UCSD-AML1 (cell line): ENCODE measurements around the gene MOGAT2.

Source experiments
- DNase-seq: peaks from one replicate; lab custom pipeline; 2025; ENCODE audit not compliant: unreplicated experiment; lab: John Stamatoyannopoulos, UW

MOGAT2 gene

DNA sequence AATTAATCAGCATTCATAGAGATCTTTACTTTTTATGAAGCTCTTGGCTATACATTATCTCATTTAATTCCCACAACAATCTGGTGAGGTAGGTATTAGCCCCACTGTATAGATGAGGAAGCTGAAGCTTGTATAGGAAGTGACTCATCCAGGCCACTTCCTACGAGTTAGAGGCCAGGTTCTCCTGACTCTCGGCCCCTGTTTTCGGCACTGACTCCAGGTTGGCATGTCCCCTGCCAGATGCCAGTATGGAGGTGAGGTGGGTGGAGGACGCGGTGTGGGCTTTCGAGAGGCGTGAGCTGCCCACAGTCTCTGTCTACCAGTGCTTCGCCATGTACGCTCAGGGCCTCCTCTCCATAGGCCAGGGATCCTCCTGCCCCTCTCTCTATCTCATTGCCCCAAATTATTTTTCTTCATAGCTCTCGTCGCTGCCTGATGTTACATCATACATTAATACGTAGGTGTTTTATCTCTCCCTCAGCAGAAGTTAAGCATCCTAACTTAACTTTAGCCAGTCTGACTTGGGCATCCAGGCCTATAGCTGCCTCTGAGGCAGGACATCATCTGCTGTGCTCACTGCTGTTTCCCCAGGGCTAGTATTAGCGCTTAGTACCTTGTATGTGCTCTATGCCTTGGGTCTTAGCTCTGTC lies 59.9 kb downstream of the MOGAT2 start:
- no peak for DNase-seq

DNA sequence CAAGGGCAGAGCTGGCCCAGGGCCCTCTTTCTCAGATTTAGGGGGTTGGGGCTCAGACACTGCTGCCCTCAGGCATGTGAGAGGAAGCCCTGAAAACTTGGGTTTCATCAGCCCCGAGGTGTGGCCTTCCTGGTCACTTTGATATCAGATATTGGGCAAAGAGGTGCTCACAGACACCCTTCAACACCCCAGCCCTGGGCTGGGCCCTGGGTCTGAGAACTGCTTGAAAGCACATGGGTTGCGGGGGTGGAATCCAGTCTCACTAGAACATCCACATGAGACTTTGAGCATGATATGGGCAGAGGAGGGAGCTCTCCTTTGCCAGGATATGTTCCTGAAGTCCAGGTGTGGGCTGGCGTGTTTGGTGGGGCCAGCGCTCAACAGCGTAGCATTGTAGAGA lies 61.3 kb downstream of the MOGAT2 start:
- DNase-seq = no peak

DNA sequence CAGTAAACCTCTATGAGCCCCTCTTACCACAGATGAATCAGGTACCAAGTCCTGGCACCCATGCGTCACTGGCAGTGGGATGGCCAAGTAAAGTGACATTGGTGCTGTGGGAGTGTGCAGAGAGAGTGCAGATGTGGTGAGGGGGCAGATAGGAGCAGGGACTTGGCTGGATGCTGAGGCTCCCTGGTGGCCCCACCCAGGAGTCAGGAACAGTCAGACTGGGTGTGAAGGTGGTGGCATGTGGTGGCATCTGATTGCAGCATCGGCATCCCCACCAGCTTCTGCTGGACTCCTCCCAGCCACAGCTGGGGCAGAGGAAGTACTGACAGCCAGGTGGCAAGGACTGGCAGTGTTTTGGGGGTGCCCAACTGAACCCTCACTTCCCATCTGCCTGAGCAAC lies 62.3 kb downstream of the MOGAT2 start:
- DNase-seq = no peak

DNA sequence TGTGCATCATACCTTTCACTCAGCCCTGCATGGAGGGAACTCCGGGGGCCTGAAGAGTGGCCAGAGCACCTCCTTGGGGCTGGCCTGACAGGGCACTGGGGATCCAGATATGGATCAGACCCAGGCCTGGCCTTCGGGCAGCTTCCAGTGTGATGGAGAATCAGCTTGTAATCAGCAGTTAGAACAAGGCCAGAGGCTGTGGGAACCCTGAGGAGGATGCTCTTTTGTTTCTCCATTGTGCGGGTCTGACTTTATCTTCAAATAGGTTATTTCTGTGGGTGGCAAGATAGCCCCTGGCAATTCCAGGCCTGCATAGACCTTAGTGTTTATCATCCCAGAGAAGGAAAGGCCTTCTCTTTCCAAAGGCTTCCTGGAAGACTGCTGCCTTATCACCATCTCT lies 63.2 kb downstream of the MOGAT2 start:
- no peak for DNase-seq

DNA sequence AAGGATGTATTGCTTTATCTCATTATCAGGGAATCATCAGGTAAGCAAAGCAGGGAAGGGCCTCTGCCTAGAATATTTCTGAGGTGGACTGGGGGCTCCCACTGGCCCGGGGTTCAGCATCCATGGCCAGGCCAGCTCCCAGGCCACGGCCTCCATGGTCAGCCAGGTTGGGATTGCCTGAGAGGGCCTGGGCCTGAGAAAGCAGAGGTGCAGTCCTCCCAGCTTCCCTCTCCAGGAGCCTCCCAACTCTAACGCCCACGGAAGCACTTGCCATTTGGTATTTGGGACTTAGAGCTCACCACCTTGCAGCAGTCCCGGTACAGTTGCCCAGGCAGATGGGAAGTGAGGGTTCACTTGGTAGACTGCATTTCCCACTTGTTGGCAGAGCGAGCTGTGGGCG lies 63.7 kb downstream of the MOGAT2 start:
- no peak for DNase-seq

DNA sequence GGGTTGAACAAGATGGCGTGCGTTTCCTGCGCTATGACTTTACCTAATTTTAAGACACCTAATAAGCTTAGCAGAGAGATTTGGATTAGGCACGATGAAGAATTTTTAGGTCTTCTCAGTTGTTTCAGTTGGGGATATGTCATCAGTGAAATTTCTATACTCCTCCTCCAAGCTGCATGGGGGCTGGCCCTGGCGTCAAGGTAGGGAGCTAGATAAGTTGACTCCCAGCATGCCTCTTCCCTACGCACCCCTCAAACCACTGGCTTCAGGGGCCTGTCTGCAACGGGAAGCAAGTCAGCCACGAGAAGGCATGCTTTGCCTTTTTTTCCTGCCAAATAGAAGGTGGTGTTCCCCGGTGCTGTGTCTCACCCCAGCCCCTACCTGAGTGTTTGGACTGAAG lies 64.2 kb downstream of the MOGAT2 start:
- DNase-seq = no peak
